GM12878 (cell line): ENCODE results near the gene TTI1. TPM values are rescaled to one million over a fixed set of nuclear protein-coding genes. Genes with fewer than 3 reads are reported as not detected.

Source experiments
- ATAC-seq: fragments of 200-7000 bp; cut with Tn5 transposase; 3 replicates; pipeline ENCODE4 v1.9.1; 2020; ENCODE audit warnings: mild to moderate bottlenecking, moderate library complexity
- BruUV-seq: library from RNA; stranded (reverse); fragments of 400-500 nt; replicated peaks from 2 replicates; lab custom pipeline; 2021; lab: Mats Ljungman, UMichigan
- CTCF ChIA-PET: fragments of 300-600 bp; sonication (Branson Sonifier 250); formaldehyde crosslinking; extraction: SDS; loops from one replicate; lab custom pipeline; 2021; ENCODE audit warnings: inconsistent platforms; lab: Yijun Ruan, JAX
- POLR2A ChIA-PET: fragments of 350-600 bp; formaldehyde crosslinking; extraction: SDS; loops from one replicate; lab custom pipeline; 2021; ENCODE audit warnings: inconsistent platforms; lab: Charles Lee
- RAD21 ChIA-PET: fragments of 300-600 bp; sonication (Branson Sonifier 250); formaldehyde crosslinking; loops from one replicate; lab custom pipeline; 2023; ENCODE audit warnings: antibody characterized with exemption; ENCODE audit not compliant: unreplicated experiment; lab: Charles Lee
- SMC1A ChIA-PET: fragments of 300-600 bp; sonication (Branson Sonifier 250); formaldehyde crosslinking; loops from one replicate; lab custom pipeline; 2023; ENCODE audit not compliant: unreplicated experiment, uncharacterized antibody; lab: Charles Lee
- DNase-seq: peaks from one replicate; pipeline ENCODE4 v3.0.0-alpha.2; 2011; ENCODE audit warnings: low read depth, low spot score
- FAIRE-seq: peaks from 3 replicates; lab custom pipeline; 2011; peaks lifted over from hg19 to GRCh38; lab: Jason Lieb, UNC
- H2AFZ ChIP-seq: 2 replicates; pipeline ENCODE4 v1.6.0; 2011; ENCODE audit warnings: low read depth, low read length, control low read depth; ENCODE audit not compliant: control insufficient read depth
- H3K27ac ChIP-seq: 2 replicates; pipeline ENCODE4 v1.5.1; 2011; ENCODE audit warnings: control low read depth; ENCODE audit not compliant: control insufficient read depth, insufficient read depth
- H3K27me3 ChIP-seq, 2 experiments: replicated peaks in 1 of 2; 2 replicates each; pipeline versions ENCODE4 v1.6.0 to v1.6.1; 2011; ENCODE audit warnings: low read length in 1 of 2; ENCODE audit not compliant: control insufficient read depth in 2 of 2, insufficient read depth in 2 of 2
- H3K36me3 ChIP-seq, 2 experiments: 2 replicates each; pipeline ENCODE4 v1.5.1; 2011; ENCODE audit warnings: low read length in 1 of 2; ENCODE audit not compliant: control insufficient read depth in 2 of 2, insufficient read depth in 2 of 2
- H3K4me1 ChIP-seq: 2 replicates; pipeline ENCODE4 v1.6.1; 2011; ENCODE audit warnings: mild to moderate bottlenecking, low read length, moderate library complexity, mixed read lengths; ENCODE audit not compliant: control insufficient read depth, insufficient read depth
- H3K4me2 ChIP-seq: 2 replicates; pipeline ENCODE4 v1.6.0; 2011; ENCODE audit warnings: control low read depth; ENCODE audit not compliant: control insufficient read depth, insufficient read depth
- H3K4me3 ChIP-seq: fragments of 200-600 bp; sonication (generic); 2 replicates; pipeline ENCODE4 v1.5.1; 2016
- H3K79me2 ChIP-seq: 2 replicates; pipeline ENCODE4 v1.6.0; 2011; ENCODE audit warnings: low read length; ENCODE audit not compliant: control insufficient read depth, insufficient read depth
- H3K9ac ChIP-seq: 2 replicates; pipeline ENCODE4 v1.8.0; 2011; ENCODE audit warnings: low read length, control low read depth, mixed read lengths; ENCODE audit not compliant: control insufficient read depth, insufficient read depth
- H3K9me3 ChIP-seq: replicated peaks from 3 replicates; pipeline ENCODE4 v1.5.1; 2011; ENCODE audit warnings: mild to moderate bottlenecking, low read length; ENCODE audit not compliant: control insufficient read depth, insufficient read depth
- H4K20me1 ChIP-seq: 2 replicates; pipeline ENCODE4 v1.6.0; 2011; ENCODE audit not compliant: control insufficient read depth, insufficient read depth
- BCL11A ChIP-seq: IDR thresholded peaks from 2 replicates; pipeline ENCODE4 v1.6.1; 2011; ENCODE audit warnings: low read depth, low read length
- BMI1 ChIP-seq: fragments of 450-650 bp; IDR thresholded peaks from 2 replicates; pipeline ENCODE4 v1.6.1; 2016; ENCODE audit warnings: mild to moderate bottlenecking, moderate library complexity, borderline replicate concordance
- CBX3 ChIP-seq: fragments of 200-600 bp; sonication (generic); IDR thresholded peaks from 2 replicates; pipeline ENCODE4 v1.6.1; 2016; ENCODE audit warnings: low read depth, borderline replicate concordance
- ETV6 ChIP-seq, 2 experiments: fragments of 450-650 bp in 1 of 2; IDR thresholded peaks in 1 of 2; conservative IDR thresholded peaks in 1 of 2; 2 replicates each; pipeline ENCODE4 v1.6.1; 2014; ENCODE audit warnings: antibody characterized with exemption in 1 of 2, borderline replicate concordance in 1 of 2, low read depth in 1 of 2, mild to moderate bottlenecking in 1 of 2, moderate library complexity in 1 of 2
- FOXK2 ChIP-seq: fragments of 450-650 bp; IDR thresholded peaks from 2 replicates; pipeline ENCODE4 v1.6.1; 2017; ENCODE audit warnings: mild to moderate bottlenecking, moderate library complexity
- GABPA ChIP-seq: IDR thresholded peaks from 2 replicates; pipeline ENCODE4 v1.6.1; 2014; ENCODE audit warnings: antibody characterized with exemption, low read depth, mild to moderate bottlenecking, inconsistent platforms
- HCFC1 ChIP-seq: fragments of 150-350 bp; IDR thresholded peaks from 2 replicates; pipeline ENCODE4 v1.6.1; 2014; ENCODE audit warnings: low read length
- HDAC6 ChIP-seq: fragments of 200-600 bp; sonication (generic); IDR thresholded peaks from one replicate; pipeline ENCODE4 v1.8.0; 2017; ENCODE audit warnings: antibody characterized with exemption; ENCODE audit not compliant: unreplicated experiment
- NFIC ChIP-seq: IDR thresholded peaks from 2 replicates; pipeline ENCODE4 v1.6.1; 2012; ENCODE audit warnings: low read depth, mild to moderate bottlenecking, inconsistent platforms, low read length, moderate library complexity
- NR2F1 ChIP-seq: fragments of 450-650 bp; conservative IDR thresholded peaks from 2 replicates; pipeline ENCODE4 v1.6.1; 2017; ENCODE audit warnings: mild to moderate bottlenecking
- POLR2AphosphoS5 ChIP-seq: IDR thresholded peaks from 2 replicates; pipeline ENCODE4 v1.6.1; 2011; ENCODE audit warnings: mild to moderate bottlenecking, low read length, inconsistent platforms
- RELB ChIP-seq: fragments of 450-650 bp; IDR thresholded peaks from 2 replicates; pipeline ENCODE4 v1.6.1; 2017; ENCODE audit warnings: low read depth, mild to moderate bottlenecking, moderate library complexity
- SIN3A ChIP-seq: IDR thresholded peaks from 2 replicates; pipeline ENCODE4 v1.6.1; 2012; ENCODE audit warnings: low read depth, low read length, improper control_type of control experiment
- SREBF2 ChIP-seq: IDR thresholded peaks from 2 replicates; pipeline ENCODE4 v1.6.1; 2012; ENCODE audit warnings: mild to moderate bottlenecking, low read length
- SRF ChIP-seq, 2 experiments: IDR thresholded peaks; 2 replicates each; pipeline ENCODE4 v1.6.1; 2011; ENCODE audit warnings: low read depth in 2 of 2, low read length in 2 of 2, mild to moderate bottlenecking in 1 of 2, moderate library complexity in 1 of 2
- TCF7 ChIP-seq: IDR thresholded peaks from 2 replicates; pipeline ENCODE4 v1.6.1; 2014; ENCODE audit warnings: antibody characterized with exemption, borderline replicate concordance
- WGBS: methylation state at CpG from one replicate; pipeline ENCODE4 v1.1.6; 2016; ENCODE audit warnings: low lambda C conversion rate; ENCODE audit not compliant: insufficient replicate concordance, insufficient coverage; ENCODE audit errors: missing lambda C conversion rate; 5-methylcytosine and 5-hydroxymethylcytosine counted together
- in situ Hi-C: fragments of 300-500 bp; cut with MboI; formaldehyde crosslinking; loops from 9 replicates; pipeline ENCODE4 v1.14.3; 2018; ENCODE audit warnings: mixed read lengths
- intact Hi-C: fragments of 100-400 bp; cut with micrococcal nuclease; formaldehyde crosslinking; loops from one replicate; pipeline ENCODE4 v1.14.2; 2022; ENCODE audit not compliant: unreplicated experiment
- polyA plus RNA-seq, 11 experiments: library from polyadenylated mRNA; depleted of rRNA in 4 of 11; unstranded in 6 of 11; stranded (reverse) in 5 of 11; fragments of >200 nt; fragmentation: Nextera tagmentation in 4 of 11; fragmentation: Illumina TruSeq in 1 of 11; extraction: Ambion mirVana in 4 of 11; extraction: Trizol in 1 of 11; gene quantifications; 1 replicate in 1 of 11; 2 replicates in 10 of 11; pipeline versions ENCODE4 v1.2.1 to v1.2.3, GENCODE V29; 2011 to 2016; ENCODE audit warnings: inconsistent platforms in 2 of 11, missing spikeins in 2 of 11, low read depth in 1 of 11
- total RNA-seq, 4 experiments: library from RNA; depleted of rRNA in 3 of 4; stranded (reverse); fragments of >200 nt in 3 of 4; fragmentation: Illumina TruSeq in 1 of 4; extraction: Trizol in 1 of 4; gene quantifications; 2 replicates each; pipeline versions ENCODE4 v1.2.1 to v1.2.3, GENCODE V29; 2013 to 2021
- TF ChIP-seq, protein P1 (sequence below), 3 experiments: IDR thresholded peaks in 2 of 3; conservative IDR thresholded peaks in 1 of 3; 2 replicates each; pipeline ENCODE4 v1.5.1; 2011; ENCODE audit warnings: low read depth in 3 of 3, low read length in 3 of 3, mild to moderate bottlenecking in 3 of 3, control low read depth in 2 of 3, moderate library complexity in 2 of 3, inconsistent platforms in 1 of 3, mixed read lengths in 1 of 3; ENCODE audit not compliant: control insufficient read depth in 2 of 3, insufficient read depth in 1 of 3; ENCODE audit errors: extremely low read depth in 1 of 3
- TF ChIP-seq, protein P2 (sequence below): fragments of 450-650 bp; formaldehyde crosslinking; IDR thresholded peaks from 2 replicates; pipeline ENCODE4 v1.4.0; 2020; ENCODE audit warnings: mild to moderate bottlenecking, moderate library complexity

TTI1 gene
- total and polyA plus RNA-seq, 10 of the 15 experiments (the other 5 are each of a cell fraction or from before 2014, with no cell fraction given): 5.3 to 44.6 (median 24.9) TPM

DNA sequence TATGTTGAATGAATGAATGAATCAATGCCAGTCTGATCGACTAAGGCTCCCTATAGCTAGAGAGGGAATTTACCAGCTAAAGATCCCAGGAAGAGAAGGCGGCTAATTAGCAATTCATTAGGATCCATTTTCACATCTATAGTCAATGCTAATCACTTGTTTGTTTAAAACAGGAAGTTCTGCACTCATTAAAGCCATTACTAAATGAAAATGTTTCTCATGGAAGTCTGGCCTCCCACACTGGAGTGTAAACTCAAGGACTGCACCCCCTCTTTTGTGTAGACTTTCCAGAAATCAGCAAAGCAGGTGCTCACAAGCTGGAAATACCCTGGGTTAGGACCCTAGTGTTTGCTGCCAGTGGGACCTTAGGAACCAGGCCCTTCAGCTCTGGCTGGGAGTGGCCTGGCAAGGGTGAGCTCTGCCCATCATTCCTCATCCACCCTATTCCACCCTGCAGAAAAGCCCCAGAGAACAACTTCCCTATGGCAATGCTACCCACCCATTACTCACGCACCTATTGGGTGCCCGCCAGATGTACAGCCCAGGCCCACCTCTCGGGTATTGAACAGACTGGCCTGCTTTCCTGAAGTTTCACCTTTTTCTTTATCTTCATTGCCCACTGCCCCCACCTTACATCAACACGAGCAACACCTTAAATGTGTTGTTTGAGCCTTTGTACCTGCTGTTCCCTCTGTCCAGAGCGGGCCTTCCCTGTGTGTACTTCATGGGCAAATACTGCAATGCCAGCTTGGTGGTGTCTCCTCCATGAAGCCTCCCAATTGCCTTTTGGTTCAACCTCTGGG is 60.8 kb downstream of the TTI1 start:
- TF ChIP-seq SREBF2: no peak
- TF ChIP-seq, protein P1, sequence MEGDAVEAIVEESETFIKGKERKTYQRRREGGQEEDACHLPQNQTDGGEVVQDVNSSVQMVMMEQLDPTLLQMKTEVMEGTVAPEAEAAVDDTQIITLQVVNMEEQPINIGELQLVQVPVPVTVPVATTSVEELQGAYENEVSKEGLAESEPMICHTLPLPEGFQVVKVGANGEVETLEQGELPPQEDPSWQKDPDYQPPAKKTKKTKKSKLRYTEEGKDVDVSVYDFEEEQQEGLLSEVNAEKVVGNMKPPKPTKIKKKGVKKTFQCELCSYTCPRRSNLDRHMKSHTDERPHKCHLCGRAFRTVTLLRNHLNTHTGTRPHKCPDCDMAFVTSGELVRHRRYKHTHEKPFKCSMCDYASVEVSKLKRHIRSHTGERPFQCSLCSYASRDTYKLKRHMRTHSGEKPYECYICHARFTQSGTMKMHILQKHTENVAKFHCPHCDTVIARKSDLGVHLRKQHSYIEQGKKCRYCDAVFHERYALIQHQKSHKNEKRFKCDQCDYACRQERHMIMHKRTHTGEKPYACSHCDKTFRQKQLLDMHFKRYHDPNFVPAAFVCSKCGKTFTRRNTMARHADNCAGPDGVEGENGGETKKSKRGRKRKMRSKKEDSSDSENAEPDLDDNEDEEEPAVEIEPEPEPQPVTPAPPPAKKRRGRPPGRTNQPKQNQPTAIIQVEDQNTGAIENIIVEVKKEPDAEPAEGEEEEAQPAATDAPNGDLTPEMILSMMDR (IDR thresholded peaks at IDR 0.05 in 2 of 3, conservative IDR thresholded peaks at IDR 0.05 in 1 of 3; ENCODE audit: control insufficient read depth in 2 of 3, extremely low read depth in 1 of 3, insufficient read depth in 1 of 3, low read depth in 3 of 3, low read length in 3 of 3): no peak
- TF ChIP-seq SRF (IDR thresholded peaks at IDR 0.05; ENCODE audit: low read depth in 2 of 2, low read length in 2 of 2): no peak
- no peak for TF ChIP-seq TCF7
- TF ChIP-seq HDAC6: no peak
- no peak for TF ChIP-seq POLR2AphosphoS5
- no peak for TF ChIP-seq BCL11A
- TF ChIP-seq HCFC1: no peak
- TF ChIP-seq BMI1: no peak
- TF ChIP-seq, protein P2, sequence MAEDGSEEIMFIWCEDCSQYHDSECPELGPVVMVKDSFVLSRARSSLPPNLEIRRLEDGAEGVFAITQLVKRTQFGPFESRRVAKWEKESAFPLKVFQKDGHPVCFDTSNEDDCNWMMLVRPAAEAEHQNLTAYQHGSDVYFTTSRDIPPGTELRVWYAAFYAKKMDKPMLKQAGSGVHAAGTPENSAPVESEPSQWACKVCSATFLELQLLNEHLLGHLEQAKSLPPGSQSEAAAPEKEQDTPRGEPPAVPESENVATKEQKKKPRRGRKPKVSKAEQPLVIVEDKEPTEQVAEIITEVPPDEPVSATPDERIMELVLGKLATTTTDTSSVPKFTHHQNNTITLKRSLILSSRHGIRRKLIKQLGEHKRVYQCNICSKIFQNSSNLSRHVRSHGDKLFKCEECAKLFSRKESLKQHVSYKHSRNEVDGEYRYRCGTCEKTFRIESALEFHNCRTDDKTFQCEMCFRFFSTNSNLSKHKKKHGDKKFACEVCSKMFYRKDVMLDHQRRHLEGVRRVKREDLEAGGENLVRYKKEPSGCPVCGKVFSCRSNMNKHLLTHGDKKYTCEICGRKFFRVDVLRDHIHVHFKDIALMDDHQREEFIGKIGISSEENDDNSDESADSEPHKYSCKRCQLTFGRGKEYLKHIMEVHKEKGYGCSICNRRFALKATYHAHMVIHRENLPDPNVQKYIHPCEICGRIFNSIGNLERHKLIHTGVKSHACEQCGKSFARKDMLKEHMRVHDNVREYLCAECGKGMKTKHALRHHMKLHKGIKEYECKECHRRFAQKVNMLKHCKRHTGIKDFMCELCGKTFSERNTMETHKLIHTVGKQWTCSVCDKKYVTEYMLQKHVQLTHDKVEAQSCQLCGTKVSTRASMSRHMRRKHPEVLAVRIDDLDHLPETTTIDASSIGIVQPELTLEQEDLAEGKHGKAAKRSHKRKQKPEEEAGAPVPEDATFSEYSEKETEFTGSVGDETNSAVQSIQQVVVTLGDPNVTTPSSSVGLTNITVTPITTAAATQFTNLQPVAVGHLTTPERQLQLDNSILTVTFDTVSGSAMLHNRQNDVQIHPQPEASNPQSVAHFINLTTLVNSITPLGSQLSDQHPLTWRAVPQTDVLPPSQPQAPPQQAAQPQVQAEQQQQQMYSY (CRISPR knock-in tag): no peak
- TF ChIP-seq FOXK2: no peak
- no peak for TF ChIP-seq GABPA
- no peak for TF ChIP-seq NR2F1
- TF ChIP-seq SIN3A: no peak
- TF ChIP-seq ETV6 (conservative IDR thresholded peaks at IDR 0.05 in 1 of 2, IDR thresholded peaks at IDR 0.05 in 1 of 2; ENCODE audit: borderline replicate concordance in 1 of 2, low read depth in 1 of 2): no peak
- no peak for TF ChIP-seq CBX3
- no peak for TF ChIP-seq RELB
- no peak for TF ChIP-seq NFIC
- TF ChIP-seq, all 136 proteins: peak for 0
- 75% methylated on average over 7 of the region's 7 CpGs for WGBS
- Histone ChIP-seq H3K4me1 (no peaks in the 10 kb centered on the region; the same call in 1 of the 2 replicates), H3K4me3 (no peak overlapping the region), H3K4me2 (no peak overlapping the region), H3K27me3 (no peaks in the 10 kb centered on the region), H4K20me1 (no peaks in the 10 kb centered on the region), H3K9ac (no peak overlapping the region), H3K27ac (no peak overlapping the region), H3K79me2 (no peaks in the 10 kb centered on the region), H2AFZ (no peak overlapping the region), H3K36me3 (no peaks in the 10 kb centered on the region), H3K9me3 (no peaks in the 10 kb centered on the region; the same call in 2 of the 3 replicates)
- ChIA-PET RAD21 (no interaction called here), SMC1A (interaction anchor here (1.6 kb wide), 1 partner anchor 16 kb away, joined by 3 read pairs; no protein-coding TSS in a partner anchor), POLR2A (no interaction called here), CTCF (no interaction called here)
- BruUV-seq: no TSS peak
- ATAC-seq: no peak
- intact Hi-C loops: no loop called here
- DNase-seq: no peak
- no peak for FAIRE-seq
- in situ Hi-C loops: no loop called here
